Measurements from ENCODE around the gene THAP8. TPM values are rescaled to one million over a fixed set of nuclear protein-coding genes. Genes with fewer than 3 reads are reported as not detected.

THAP8 gene
- total and polyA plus RNA-seq, 10 of the 15 experiments (the other 5 are each of a cell fraction or from before 2014, with no cell fraction given) = 0.24 to 4.4 (median 2.6) TPM

GRCh38 chr19:36090910-36091695, 37.0 kb upstream of the THAP8 start:
- SMC1A ChIA-PET (ENCODE audit: uncharacterized antibody, unreplicated experiment) = no interaction called here
- H3K79me2 ChIP-seq (ENCODE audit: control insufficient read depth, insufficient read depth, low read length) = no peaks in the 10 kb centered on the region
- DNase-seq (ENCODE audit: low read depth, low spot score) = no peak
- FAIRE-seq = no peak
- RAD21 ChIA-PET (ENCODE audit: unreplicated experiment) = no interaction called here
- H4K20me1 ChIP-seq (ENCODE audit: control insufficient read depth, insufficient read depth) = no peaks in the 10 kb centered on the region
- H3K4me3 ChIP-seq = no peak overlapping the region
- CTCF ChIA-PET = no interaction called here
- in situ Hi-C loops (cut with MboI) (no loop called here), intact Hi-C loops (cut with micrococcal nuclease; ENCODE audit: unreplicated experiment) (no loop called here)
- H3K9ac ChIP-seq (ENCODE audit: control insufficient read depth, insufficient read depth, low read length) = no peak overlapping the region
- no TSS peak for BruUV-seq (replicated peaks)
- no peak overlapping the region for H2AFZ ChIP-seq (ENCODE audit: control insufficient read depth, low read depth, low read length)
- peaks cover 4 to 35% of the 10 kb centered on the region in 2 experiments for H3K36me3 ChIP-seq (ENCODE audit: control insufficient read depth in 2 of 2, insufficient read depth in 2 of 2, low read length in 1 of 2)
- no peak overlapping the region for H3K27ac ChIP-seq (ENCODE audit: control insufficient read depth, insufficient read depth)
- no peak for TF ChIP-seq SMARCA5 (IDR thresholded peaks at IDR 0.05)
- no peak for TF ChIP-seq ASH2L (IDR thresholded peaks at IDR 0.05; ENCODE audit: borderline replicate concordance, low read depth)
- no peak for TF ChIP-seq RELB (IDR thresholded peaks at IDR 0.05; ENCODE audit: low read depth)
- TF ChIP-seq BACH1 (IDR thresholded peaks at IDR 0.05; ENCODE audit: borderline replicate concordance) = no peak
- TF ChIP-seq SIX5 (IDR thresholded peaks at IDR 0.05; ENCODE audit: low read depth, low read length, severe bottlenecking) = no peak
- TF ChIP-seq CHD4 (IDR thresholded peaks at IDR 0.05) = no peak
- TF ChIP-seq HDGF (IDR thresholded peaks at IDR 0.05) = no peak
- TF ChIP-seq, protein P1, sequence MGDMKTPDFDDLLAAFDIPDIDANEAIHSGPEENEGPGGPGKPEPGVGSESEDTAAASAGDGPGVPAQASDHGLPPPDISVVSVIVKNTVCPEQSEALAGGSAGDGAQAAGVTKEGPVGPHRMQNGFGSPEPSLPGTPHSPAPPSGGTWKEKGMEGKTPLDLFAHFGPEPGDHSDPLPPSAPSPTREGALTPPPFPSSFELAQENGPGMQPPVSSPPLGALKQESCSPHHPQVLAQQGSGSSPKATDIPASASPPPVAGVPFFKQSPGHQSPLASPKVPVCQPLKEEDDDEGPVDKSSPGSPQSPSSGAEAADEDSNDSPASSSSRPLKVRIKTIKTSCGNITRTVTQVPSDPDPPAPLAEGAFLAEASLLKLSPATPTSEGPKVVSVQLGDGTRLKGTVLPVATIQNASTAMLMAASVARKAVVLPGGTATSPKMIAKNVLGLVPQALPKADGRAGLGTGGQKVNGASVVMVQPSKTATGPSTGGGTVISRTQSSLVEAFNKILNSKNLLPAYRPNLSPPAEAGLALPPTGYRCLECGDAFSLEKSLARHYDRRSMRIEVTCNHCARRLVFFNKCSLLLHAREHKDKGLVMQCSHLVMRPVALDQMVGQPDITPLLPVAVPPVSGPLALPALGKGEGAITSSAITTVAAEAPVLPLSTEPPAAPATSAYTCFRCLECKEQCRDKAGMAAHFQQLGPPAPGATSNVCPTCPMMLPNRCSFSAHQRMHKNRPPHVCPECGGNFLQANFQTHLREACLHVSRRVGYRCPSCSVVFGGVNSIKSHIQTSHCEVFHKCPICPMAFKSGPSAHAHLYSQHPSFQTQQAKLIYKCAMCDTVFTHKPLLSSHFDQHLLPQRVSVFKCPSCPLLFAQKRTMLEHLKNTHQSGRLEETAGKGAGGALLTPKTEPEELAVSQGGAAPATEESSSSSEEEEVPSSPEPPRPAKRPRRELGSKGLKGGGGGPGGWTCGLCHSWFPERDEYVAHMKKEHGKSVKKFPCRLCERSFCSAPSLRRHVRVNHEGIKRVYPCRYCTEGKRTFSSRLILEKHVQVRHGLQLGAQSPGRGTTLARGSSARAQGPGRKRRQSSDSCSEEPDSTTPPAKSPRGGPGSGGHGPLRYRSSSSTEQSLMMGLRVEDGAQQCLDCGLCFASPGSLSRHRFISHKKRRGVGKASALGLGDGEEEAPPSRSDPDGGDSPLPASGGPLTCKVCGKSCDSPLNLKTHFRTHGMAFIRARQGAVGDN (IDR thresholded peaks at IDR 0.05) = no peak
- no peak for TF ChIP-seq CBFB (IDR thresholded peaks at IDR 0.05; ENCODE audit: low read depth)
- TF ChIP-seq, protein P2, sequence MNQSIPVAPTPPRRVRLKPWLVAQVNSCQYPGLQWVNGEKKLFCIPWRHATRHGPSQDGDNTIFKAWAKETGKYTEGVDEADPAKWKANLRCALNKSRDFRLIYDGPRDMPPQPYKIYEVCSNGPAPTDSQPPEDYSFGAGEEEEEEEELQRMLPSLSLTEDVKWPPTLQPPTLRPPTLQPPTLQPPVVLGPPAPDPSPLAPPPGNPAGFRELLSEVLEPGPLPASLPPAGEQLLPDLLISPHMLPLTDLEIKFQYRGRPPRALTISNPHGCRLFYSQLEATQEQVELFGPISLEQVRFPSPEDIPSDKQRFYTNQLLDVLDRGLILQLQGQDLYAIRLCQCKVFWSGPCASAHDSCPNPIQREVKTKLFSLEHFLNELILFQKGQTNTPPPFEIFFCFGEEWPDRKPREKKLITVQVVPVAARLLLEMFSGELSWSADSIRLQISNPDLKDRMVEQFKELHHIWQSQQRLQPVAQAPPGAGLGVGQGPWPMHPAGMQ (IDR thresholded peaks at IDR 0.05; ENCODE audit: borderline replicate concordance) = no peak
- TF ChIP-seq RB1 (IDR thresholded peaks at IDR 0.05; ENCODE audit: borderline replicate concordance) = no peak
- TF ChIP-seq MTA2 (IDR thresholded peaks at IDR 0.05; ENCODE audit: low read depth) = no peak
- TF ChIP-seq HDAC6 (IDR thresholded peaks at IDR 0.05; ENCODE audit: unreplicated experiment) = no peak
- no peak for TF ChIP-seq YY1 (IDR thresholded peaks at IDR 0.05; ENCODE audit: low read depth, low read length)
- no peak for TF ChIP-seq ZNF24 (IDR thresholded peaks at IDR 0.05)
- no peak for TF ChIP-seq KDM1A (IDR thresholded peaks at IDR 0.05; ENCODE audit: borderline replicate concordance)
- TF ChIP-seq BCL11A (IDR thresholded peaks at IDR 0.05; ENCODE audit: low read depth, low read length) = no peak
- TF ChIP-seq RUNX3 (IDR thresholded peaks at IDR 0.05; ENCODE audit: low read length) = no peak
- 93% methylated on average over 13 of the region's 13 CpGs for WGBS (ENCODE audit: insufficient coverage, insufficient replicate concordance, low lambda C conversion rate, missing lambda C conversion rate)
- H3K27me3 ChIP-seq (replicated peaks in 1 of 2; ENCODE audit: control insufficient read depth in 2 of 2, insufficient read depth in 2 of 2, low read length in 1 of 2) = no peaks in the 10 kb centered on the region
- H3K4me1 ChIP-seq (ENCODE audit: control insufficient read depth, insufficient read depth, low read length) = peaks cover 13% of the 10 kb centered on the region
- POLR2A ChIA-PET = no interaction called here
- no peak overlapping the region for H3K4me2 ChIP-seq (ENCODE audit: control insufficient read depth, insufficient read depth)
- no peaks in the 10 kb centered on the region for H3K9me3 ChIP-seq (replicated peaks; ENCODE audit: control insufficient read depth, insufficient read depth, low read length)
- ATAC-seq = no peak
